ENCODE data around the gene IKBKE. TPM values are rescaled to one million over a fixed set of nuclear protein-coding genes. Genes with fewer than 3 reads are reported as not detected.

The IKBKE gene
- total RNA-seq, 1 experiment from 2014 or later = 6.6 TPM

GRCh38 chr1:206508956-206509355, 38.7 kb downstream of the IKBKE start:
- Histone ChIP-seq H3K9me3 (ENCODE audit: control insufficient read depth, low read depth, low read length) (no peaks in the 10 kb centered on the region), H3K14ac (ENCODE audit: insufficient read depth, low read length) (no peak overlapping the region), H3K4me1 (ENCODE audit: insufficient read depth, low read length) (no peaks in the 10 kb centered on the region; the same call in 1 of the 2 replicates), H2BK5ac (ENCODE audit: insufficient read length, low read length) (no peak overlapping the region), H2BK15ac (ENCODE audit: low read depth, low read length) (no peak overlapping the region), H2BK120ac (ENCODE audit: low read depth, low read length, poor library complexity, severe bottlenecking) (no peak overlapping the region), H3K23ac (ENCODE audit: insufficient read length, low read depth, low read length) (no peak overlapping the region), H3K27ac (ENCODE audit: insufficient read length, low read depth, low read length) (no peak overlapping the region), H2BK12ac (ENCODE audit: insufficient read length, low read depth, low read length) (no peak overlapping the region), H3K79me1 (ENCODE audit: insufficient read depth, low read depth, low read length, poor library complexity, severe bottlenecking) (no peaks in the 10 kb centered on the region), H2BK20ac (ENCODE audit: low read depth, low read length, poor library complexity, severe bottlenecking) (no peak overlapping the region), H4K5ac (ENCODE audit: insufficient read length, low read depth, low read length) (no peak overlapping the region), H4K8ac (replicated peaks; ENCODE audit: insufficient read length, low read depth, low read length) (no peak overlapping the region), H3K79me2 (ENCODE audit: insufficient read depth, low read length) (no peaks in the 10 kb centered on the region), H3K56ac (ENCODE audit: insufficient read length, low read depth, low read length) (no peak overlapping the region), H3T11ph (ENCODE audit: low read length) (no peak overlapping the region), H2AK5ac (ENCODE audit: insufficient read length, low read length) (no peak overlapping the region), H4K20me1 (ENCODE audit: control insufficient read depth, insufficient read depth, insufficient read length) (no peaks in the 10 kb centered on the region), H3K23me2 (ENCODE audit: insufficient read length, low read depth, low read length, poor library complexity, severe bottlenecking) (peaks cover 9% of the 10 kb centered on the region), H3K4ac (ENCODE audit: low read depth, low read length) (no peak overlapping the region), H3K4me2 (ENCODE audit: insufficient read depth, insufficient read length, low read length) (no peak overlapping the region), H4K91ac (ENCODE audit: insufficient read length, low read depth, low read length) (no peak overlapping the region), H3K27me3 (ENCODE audit: insufficient read depth, low read length) (peaks cover 20% of the 10 kb centered on the region), H2AFZ (ENCODE audit: low read length) (no peak overlapping the region), H3K18ac (ENCODE audit: insufficient read length, low read depth, low read length) (no peak overlapping the region), H3K9ac (ENCODE audit: extremely low read depth, insufficient read length, low read length) (no peak overlapping the region)
- no peak overlapping the region for H3K27ac Mint-ChIP-seq
- peaks cover 71% of the 10 kb centered on the region for H3K27me3 Mint-ChIP-seq (ENCODE audit: low read depth)
- no peak for DNase-seq
- H3K36me3 Mint-ChIP-seq (ENCODE audit: insufficient read depth in 1 of 3, low read depth in 3 of 3) = no peaks in the 10 kb centered on the region; a peak in 1 of 7 replicates
- H3K4me3 Mint-ChIP-seq = peak overlapping the region in 1 of 2 experiments; percentile 78; a peak in 1 of 5 replicates
- no peaks in the 10 kb centered on the region; a peak in 1 of 5 replicates for H3K9me3 Mint-ChIP-seq
- no peak for TF ChIP-seq CTCF (conservative IDR thresholded peaks at IDR 0.05)
- H3K4me1 Mint-ChIP-seq = peaks cover 27 to 36% of the 10 kb centered on the region in 2 experiments
- no CpG with 5 or more reads among the region's 6 CpGs for WGBS (ENCODE audit: extremely low coverage, insufficient read length, low lambda C conversion rate)

Data from H9 (cell line).